Panc1 (cell line): Measurements from ENCODE around the gene ITPKB. TPM values are rescaled to one million over a fixed set of nuclear protein-coding genes. Genes with fewer than 3 reads are reported as not detected.

Source experiments
- ATAC-seq: fragments of 200-7000 bp; cut with Tn5 transposase; 2 replicates; pipeline ENCODE4 v1.9.1; 2020; ENCODE audit warnings: mild to moderate bottlenecking, moderate library complexity
- BruUV-seq: library from RNA; stranded (reverse); fragments of 400-500 nt; replicated peaks from 2 replicates; lab custom pipeline; 2021; lab: Mats Ljungman, UMichigan
- CTCF ChIA-PET: fragments of 300-600 bp; sonication (Branson Sonifier 250); formaldehyde crosslinking; loops from one replicate; lab custom pipeline; 2022; ENCODE audit warnings: antibody characterized with exemption; lab: Charles Lee
- POLR2A ChIA-PET: fragments of 300-600 bp; sonication (Branson Sonifier 250); formaldehyde crosslinking; loops from one replicate; lab custom pipeline; 2022; ENCODE audit warnings: antibody characterized with exemption; lab: Charles Lee
- DNase-seq: peaks from one replicate; pipeline ENCODE4 v3.0.0-alpha.2; 2010; ENCODE audit warnings: low read depth, low spot score
- H3K27ac ChIP-seq: 2 replicates; pipeline ENCODE4 v1.5.1; 2011; ENCODE audit warnings: mild to moderate bottlenecking, low read length, inconsistent platforms
- H3K27me3 ChIP-seq: fragments of 200-500 bp; sonication (Bioruptor generic); 2 replicates; pipeline ENCODE4 v1.6.0; 2014; ENCODE audit warnings: low read length, inconsistent platforms; ENCODE audit not compliant: control insufficient read depth, insufficient read depth
- H3K36me3 ChIP-seq: fragments of 200-500 bp; sonication (Bioruptor generic); 2 replicates; pipeline ENCODE4 v1.5.1; 2014; ENCODE audit warnings: inconsistent platforms, mild to moderate bottlenecking, low read length, moderate library complexity; ENCODE audit not compliant: control insufficient read depth, insufficient read depth
- H3K4me1 ChIP-seq: 2 replicates; pipeline ENCODE4 v1.5.1; 2011; ENCODE audit warnings: inconsistent platforms, mild to moderate bottlenecking, low read length, moderate library complexity; ENCODE audit not compliant: control insufficient read depth, insufficient read depth
- H3K4me3 ChIP-seq, 2 experiments: 2 replicates each; pipeline ENCODE4 v1.5.1; 2011 to 2012; ENCODE audit warnings: low read depth in 2 of 2, low read length in 2 of 2, mild to moderate bottlenecking in 2 of 2, inconsistent platforms in 1 of 2, moderate library complexity in 1 of 2
- H3K9me3 ChIP-seq: fragments of 200-500 bp; sonication (Bioruptor generic); 2 replicates; pipeline ENCODE4 v1.5.1; 2014; ENCODE audit warnings: low read depth, mild to moderate bottlenecking, inconsistent platforms, low read length, moderate library complexity; ENCODE audit not compliant: control insufficient read depth, insufficient read depth
- CTCF ChIP-seq: fragments of 450-650 bp; IDR thresholded peaks from 2 replicates; pipeline ENCODE4 v1.5.1; 2017; ENCODE audit warnings: mild to moderate bottlenecking
- POLR2AphosphoS5 ChIP-seq: IDR thresholded peaks from 2 replicates; pipeline ENCODE4 v1.6.1; 2012; ENCODE audit warnings: mild to moderate bottlenecking, low read depth, low read length, moderate library complexity
- REST ChIP-seq, 2 experiments: IDR thresholded peaks; 2 replicates each; pipeline ENCODE4 v1.6.1; 2011 to 2012; ENCODE audit warnings: low read depth in 2 of 2, control low read depth in 1 of 2, low read length in 1 of 2, mild to moderate bottlenecking in 1 of 2, moderate library complexity in 1 of 2; ENCODE audit not compliant: insufficient read depth in 1 of 2
- SIN3A ChIP-seq: IDR thresholded peaks from 2 replicates; pipeline ENCODE4 v1.6.1; 2012; ENCODE audit warnings: low read depth, mild to moderate bottlenecking, low read length, moderate library complexity, borderline replicate concordance; ENCODE audit not compliant: insufficient read depth
- TCF7L2 ChIP-seq: IDR thresholded peaks from 2 replicates; pipeline ENCODE4 v1.6.1; 2011; ENCODE audit warnings: mild to moderate bottlenecking, low read depth, low read length, inconsistent platforms
- in situ Hi-C: cut with HindIII; loops from 2 replicates; pipeline ENCODE4 v1.10.0; 2016; ENCODE audit warnings: low sequenced_read_pairs, low pct_unique_long_range_greater_than_20kb
- intact Hi-C: fragments of 100-400 bp; cut with micrococcal nuclease; formaldehyde crosslinking; loops from one replicate; pipeline ENCODE4 v1.10.0; 2022; ENCODE audit not compliant: unreplicated experiment
- total RNA-seq: library from RNA; stranded (reverse); gene quantifications from one replicate; pipeline ENCODE4 v1.2.1, GENCODE V29; 2021; ENCODE audit not compliant: unreplicated experiment

The ITPKB gene
- total RNA-seq, 1 experiment from 2014 or later: 10.9 TPM

- BruUV-seq: no TSS peak
- Histone ChIP-seq H3K9me3 (no peaks in the 10 kb centered on the region), H3K27me3 (no peaks in the 10 kb centered on the region), H3K36me3 (no peaks in the 10 kb centered on the region), H3K27ac (no peak overlapping the region), H3K4me3 (no peak overlapping the region), H3K4me1 (no peaks in the 10 kb centered on the region)
- ChIA-PET CTCF (no interaction called here), POLR2A (no interaction called here)
- in situ Hi-C loops (no loop called here), intact Hi-C loops (no loop called here)
- TF ChIP-seq TCF7L2 (no peak), CTCF (no peak), POLR2AphosphoS5 (no peak), REST (IDR thresholded peaks at IDR 0.05; ENCODE audit: insufficient read depth in 1 of 2, low read depth in 2 of 2, low read length in 1 of 2) (no peak), SIN3A (no peak)
- ATAC-seq (no peak), DNase-seq (no peak)
Measured at GRCh38 chr1:226668173-226668560, 70.9 kb downstream of the ITPKB start.

GRCh38 chr1:226666692-226667091 lies 72.4 kb downstream of the ITPKB start:
- ATAC-seq (no peak), DNase-seq (no peak)
- Histone ChIP-seq H3K27me3 (no peaks in the 10 kb centered on the region), H3K36me3 (no peaks in the 10 kb centered on the region), H3K4me3 (no peak overlapping the region), H3K4me1 (no peaks in the 10 kb centered on the region; the same call in 1 of the 2 replicates), H3K9me3 (no peaks in the 10 kb centered on the region), H3K27ac (no peak overlapping the region)
- ChIA-PET CTCF (no interaction called here), POLR2A (no interaction called here)
- no TSS peak for BruUV-seq
- TF ChIP-seq CTCF (no peak), TCF7L2 (no peak), REST (IDR thresholded peaks at IDR 0.05; ENCODE audit: insufficient read depth in 1 of 2, low read depth in 2 of 2, low read length in 1 of 2) (no peak), POLR2AphosphoS5 (no peak), SIN3A (no peak)
- in situ Hi-C loops: no loop called here
- intact Hi-C loops: no loop called here
